K562 (cell line): ENCODE results near the gene SLC16A2. TPM values are rescaled to one million over a fixed set of nuclear protein-coding genes. Genes with fewer than 3 reads are reported as not detected.

Experiments
- ATAC-seq: fragments of 200-7000 bp; cut with Tn5 transposase; 3 replicates; pipeline ENCODE4 v1.9.1; 2020; ENCODE audit warnings: moderate library complexity
- BruUV-seq: library from RNA; stranded (reverse); fragments of 400-500 nt; replicated peaks from 2 replicates; lab custom pipeline; 2021; lab: Mats Ljungman, UMichigan
- CTCF ChIA-PET: fragments of 300-600 bp; formaldehyde crosslinking; extraction: SDS; loops from one replicate; lab custom pipeline; 2021; ENCODE audit warnings: low intra/inter-chr PET ratio; lab: Yijun Ruan, JAX
- POLR2A ChIA-PET: fragments of 300-600, 350-650 bp; sonication (Branson Sonifier 250); formaldehyde crosslinking; extraction: SDS; loops from one replicate; lab custom pipeline; 2021; ENCODE audit warnings: antibody characterized with exemption, inconsistent platforms; lab: Yijun Ruan, JAX
- DNase-seq, 4 experiments: peaks; one replicate each; pipeline versions ENCODE4 v3.0.0 to v3.0.0-alpha.2; 2011 to 2018; ENCODE audit warnings: low spot score in 3 of 4, mixed read lengths in 3 of 4; ENCODE audit errors: extremely low read depth in 1 of 4
- FAIRE-seq: peaks from 2 replicates; lab custom pipeline; 2011; peaks lifted over from hg19 to GRCh38; lab: Jason Lieb, UNC
- H2AFZ ChIP-seq: 2 replicates; pipeline ENCODE4 v1.6.0; 2011; ENCODE audit warnings: low read depth, low read length, control low read depth, inconsistent platforms
- H3K27ac ChIP-seq: fragments of 200-600 bp; 3 replicates; pipeline ENCODE4 v1.8.0; 2011; ENCODE audit warnings: low read depth, mild to moderate bottlenecking, control low read depth, inconsistent platforms, low read length, moderate library complexity, mixed read lengths; ENCODE audit errors: extremely low read depth
- H3K27me3 ChIP-seq, 2 experiments: fragments of 300-600 bp in 1 of 2; 2 replicates in 1 of 2; 3 replicates in 1 of 2; pipeline versions ENCODE4 v1.6.0 to v1.8.0; 2011; ENCODE audit warnings: inconsistent platforms in 2 of 2, low read length in 2 of 2, mild to moderate bottlenecking in 1 of 2, mixed read lengths in 1 of 2, moderate library complexity in 1 of 2; ENCODE audit not compliant: control insufficient read depth in 2 of 2, insufficient read depth in 2 of 2
- H3K36me3 ChIP-seq: fragments of 300-600 bp; 3 replicates; pipeline ENCODE4 v1.8.0; 2011; ENCODE audit warnings: mild to moderate bottlenecking, low read length, inconsistent platforms; ENCODE audit not compliant: control insufficient read depth, insufficient read depth
- H3K4me1 ChIP-seq, 2 experiments: fragments of 200-600 bp in 1 of 2; replicated peaks in 1 of 2; 2 replicates in 1 of 2; 3 replicates in 1 of 2; pipeline versions ENCODE4 v1.5.1 to v1.8.0; 2011; ENCODE audit warnings: inconsistent platforms in 2 of 2, low read length in 2 of 2, mild to moderate bottlenecking in 1 of 2, mixed read lengths in 1 of 2, moderate library complexity in 1 of 2; ENCODE audit not compliant: control insufficient read depth in 2 of 2, insufficient read depth in 2 of 2
- H3K4me2 ChIP-seq: 2 replicates; pipeline ENCODE4 v1.6.1; 2011; ENCODE audit warnings: low read length, control low read depth, inconsistent platforms, mixed read lengths; ENCODE audit not compliant: insufficient read depth
- H3K4me3 ChIP-seq: fragments of 200-600 bp; sonication (generic), shearing (Covaris generic); 2 replicates; pipeline ENCODE4 v1.5.1; 2016; ENCODE audit warnings: control low read depth, inconsistent platforms
- H3K79me2 ChIP-seq: fragments of 200-600 bp; 3 replicates; pipeline ENCODE4 v1.8.0; 2011; ENCODE audit warnings: low read length, inconsistent platforms; ENCODE audit not compliant: control insufficient read depth, insufficient read depth
- H3K9ac ChIP-seq, 2 experiments: 2 replicates each; pipeline versions ENCODE4 v1.6.0 to v1.6.1; 2011; ENCODE audit warnings: low read depth in 2 of 2, low read length in 2 of 2, control low read depth in 1 of 2, inconsistent platforms in 1 of 2, mild to moderate bottlenecking in 1 of 2, mixed read lengths in 1 of 2; ENCODE audit not compliant: insufficient read depth in 1 of 2
- H3K9me1 ChIP-seq: one replicate; pipeline ENCODE4 v1.6.0; 2011; ENCODE audit warnings: inconsistent platforms, mild to moderate bottlenecking, low read length, moderate library complexity; ENCODE audit not compliant: control insufficient read depth, insufficient read depth
- H3K9me3 ChIP-seq: replicated peaks from 2 replicates; pipeline ENCODE4 v1.5.1; 2011; ENCODE audit warnings: low read depth, low read length, inconsistent platforms; ENCODE audit not compliant: control insufficient read depth, insufficient read depth
- H4K20me1 ChIP-seq: replicated peaks from 2 replicates; pipeline ENCODE4 v1.6.1; 2011; ENCODE audit warnings: low read length, inconsistent platforms, mixed read lengths; ENCODE audit not compliant: control insufficient read depth, insufficient read depth
- BCL6 ChIP-seq: fragments of 250-450 bp; sonication (Bioruptor Pico); IDR thresholded peaks from 2 replicates; pipeline ENCODE4 v1.4.0; 2020
- BRF2 ChIP-seq: IDR thresholded peaks from 3 replicates; pipeline ENCODE4 v1.6.1; 2011; ENCODE audit warnings: borderline replicate concordance, mild to moderate bottlenecking; ENCODE audit not compliant: insufficient read length, insufficient read depth
- CTCF ChIP-seq, 3 experiments: IDR thresholded peaks in 2 of 3; conservative IDR thresholded peaks in 1 of 3; 2 replicates each; pipeline ENCODE4 v1.5.1; 2011 to 2012; ENCODE audit warnings: low read length in 3 of 3, mild to moderate bottlenecking in 3 of 3, control low read depth in 2 of 3, improper control_type of control experiment in 1 of 3, inconsistent platforms in 1 of 3, low read depth in 1 of 3, mixed read lengths in 1 of 3, moderate library complexity in 1 of 3; ENCODE audit not compliant: insufficient read depth in 2 of 3
- ETV6 ChIP-seq, 3 experiments: fragments of 150-350 bp in 1 of 3; sonication (generic) in 1 of 3; formaldehyde crosslinking in 1 of 3; IDR thresholded peaks; 2 replicates each; pipeline versions ENCODE4 v1.6.1 to v1.8.0; 2014 to 2022; ENCODE audit warnings: borderline replicate concordance in 2 of 3, low read depth in 2 of 3, antibody characterized with exemption in 1 of 3, low read length in 1 of 3, mild to moderate bottlenecking in 1 of 3, missing genetic modification reagents in 1 of 3
- HMGXB4 ChIP-seq: sonication (generic); formaldehyde crosslinking; IDR thresholded peaks from 2 replicates; pipeline ENCODE4 v1.8.1; 2023; ENCODE audit warnings: mild to moderate bottlenecking, missing genetic modification reagents
- MAZ ChIP-seq, 2 experiments: fragments of 450-650 bp in 1 of 2; sonication (generic) in 1 of 2; formaldehyde crosslinking; IDR thresholded peaks in 1 of 2; conservative IDR thresholded peaks in 1 of 2; 2 replicates each; pipeline versions ENCODE4 v1.4.0 to v1.5.0; 2020; ENCODE audit warnings: mild to moderate bottlenecking in 1 of 2, missing genetic modification reagents in 1 of 2
- MCM7 ChIP-seq, 2 experiments: fragments of 450-650 bp; IDR thresholded peaks; 2 replicates each; pipeline ENCODE4 v1.6.1; 2016 to 2018
- NCOR1 ChIP-seq: fragments of 450-650 bp; IDR thresholded peaks from 2 replicates; pipeline ENCODE4 v1.6.1; 2016; ENCODE audit warnings: mild to moderate bottlenecking, moderate library complexity
- RERE ChIP-seq: sonication (generic); formaldehyde crosslinking; IDR thresholded peaks from 2 replicates; pipeline ENCODE4 v1.8.0; 2023; ENCODE audit warnings: missing genetic modification reagents, mild to moderate bottlenecking, borderline replicate concordance
- TRIM28 ChIP-seq: fragments of 450-650 bp; IDR thresholded peaks from 2 replicates; pipeline ENCODE4 v1.6.1; 2017
- ZNF584 ChIP-seq: fragments of 200-800 bp; sonication (Bioruptor generic); IDR thresholded peaks from 2 replicates; pipeline ENCODE4 v1.6.1; 2016; ENCODE audit warnings: low read depth, mild to moderate bottlenecking, missing genetic modification characterization, missing compliant biosample characterization
- WGBS: fragments of 100-300 bp; shearing (Covaris generic); methylation state at CpG from one replicate; pipeline ENCODE4 v1.1.6; 2016; ENCODE audit warnings: low coverage, mixed read lengths; ENCODE audit not compliant: insufficient coverage; ENCODE audit errors: missing lambda C conversion rate; 5-methylcytosine and 5-hydroxymethylcytosine counted together
- in situ Hi-C: fragments of 300-500 bp; cut with MboI; formaldehyde crosslinking; loops from 4 replicates; pipeline ENCODE4 v1.15.0; 2018; ENCODE audit warnings: inconsistent platforms, mixed read lengths
- intact Hi-C: fragments of 100-400 bp; cut with micrococcal nuclease; formaldehyde crosslinking; loops from 2 replicates; pipeline ENCODE4 v1.14.2; 2022
- polyA plus RNA-seq, 8 experiments: library from polyadenylated mRNA; depleted of rRNA in 4 of 8; stranded (reverse) in 5 of 8; unstranded in 3 of 8; fragments of >200 nt; fragmentation: Nextera tagmentation in 2 of 8; fragmentation: Illumina TruSeq in 1 of 8; extraction: Ambion mirVana in 2 of 8; extraction: Trizol in 1 of 8; gene quantifications; 2 replicates each; pipeline versions ENCODE4 v1.2.1 to v1.2.3, GENCODE V29; 2011 to 2014; ENCODE audit warnings: inconsistent platforms in 1 of 8, missing spikeins in 1 of 8
- total RNA-seq, 7 experiments: library from RNA; depleted of rRNA in 6 of 7; stranded (reverse); fragments of >200 nt in 6 of 7; fragmentation: Illumina TruSeq in 2 of 7; extraction: Trizol in 2 of 7; gene quantifications; 2 replicates each; pipeline versions ENCODE4 v1.2.1 to v1.2.3, GENCODE V29; 2011 to 2021; ENCODE audit warnings: low replicate concordance in 1 of 7

Gene SLC16A2
- total and polyA plus RNA-seq, 9 of the 15 experiments (the other 6 are each of a cell fraction or from before 2014, with no cell fraction given) = 0.07 TPM; not detected in 8

GRCh38 chrX:74500067-74500466 is 78.8 kb downstream of the SLC16A2 start:
- H2AFZ ChIP-seq = no peak overlapping the region
- POLR2A ChIA-PET = no interaction called here
- H3K4me1 ChIP-seq = no peaks in the 10 kb centered on the region
- no peak overlapping the region for H3K4me2 ChIP-seq
- no peaks in the 10 kb centered on the region for H3K27me3 ChIP-seq
- in situ Hi-C loops = no loop called here
- H3K9me1 ChIP-seq = no peaks in the 10 kb centered on the region
- no peak for FAIRE-seq
- no peak overlapping the region for H3K4me3 ChIP-seq
- H3K79me2 ChIP-seq = no peaks in the 10 kb centered on the region
- H3K27ac ChIP-seq = no peak overlapping the region
- no TSS peak for BruUV-seq
- WGBS = 0% methylated on average over 2 of the region's 2 CpGs
- H3K36me3 ChIP-seq = no peaks in the 10 kb centered on the region
- H3K9ac ChIP-seq = no peak overlapping the region
- no peaks in the 10 kb centered on the region for H4K20me1 ChIP-seq
- no peaks in the 10 kb centered on the region for H3K9me3 ChIP-seq
- ATAC-seq = no peak
- no peak for DNase-seq
- CTCF ChIA-PET = no interaction called here
- intact Hi-C loops = no loop called here
- TF ChIP-seq RERE (CRISPR knock-in tag) (no peak), BCL6 (CRISPR knock-in tag) (no peak), MCM7 (IDR thresholded peaks at IDR 0.05) (no peak), MAZ (CRISPR knock-in tag; conservative IDR thresholded peaks at IDR 0.05 in 1 of 2, IDR thresholded peaks at IDR 0.05 in 1 of 2) (no peak), CTCF (IDR thresholded peaks at IDR 0.05 in 2 of 3, conservative IDR thresholded peaks at IDR 0.05 in 1 of 3; ENCODE audit: insufficient read depth in 2 of 3, low read depth in 1 of 3, low read length in 3 of 3) (no peak), TRIM28 (no peak), HMGXB4 (no peak), ETV6 (IDR thresholded peaks at IDR 0.05; ENCODE audit: borderline replicate concordance in 1 of 2, low read depth in 2 of 2, low read length in 1 of 2) (no peak), ETV6 (CRISPR knock-in tag; IDR thresholded peaks at IDR 0.05; ENCODE audit: borderline replicate concordance) (no peak), ZNF584 (CRISPR knock-in tag) (no peak), BRF2 (no peak), NCOR1 (no peak)
